ENCODE measurements around the gene IGSF10.
"Not testable (repeated sequence)": the region's sequence is repeated elsewhere in the genome, so short reads cannot be mapped to it uniquely, and the experiment has no call there.

IGSF10 gene

GRCh38 chr3:151460774-151461450, at the start of gene IGSF10:
TSS of gene IGSF10 (minus strand) at chr3:151461061. CDS start at chr3:151458709, 2,352 bp downstream.
- no peak for DNase-seq (ENCODE audit: low read depth in 2 of 2)

- DNase-seq (ENCODE audit: low read depth in 2 of 2): not testable (repeated sequence)
Observed at GRCh38 chr3:151509468-151510135, 48.7 kb upstream of the IGSF10 start.

- DNase-seq (ENCODE audit: low read depth in 2 of 2): no peak
Observed at GRCh38 chr3:151504606-151505005, 43.7 kb upstream of the IGSF10 start.

GRCh38 chr3:151503074-151503473, 42.2 kb upstream of the IGSF10 start:
- no peak for DNase-seq (ENCODE audit: low read depth in 2 of 2)

- no peak for DNase-seq (ENCODE audit: low read depth in 2 of 2)
Observed at GRCh38 chr3:151501923-151502632, 41.2 kb upstream of the IGSF10 start.

GRCh38 chr3:151501171-151501922, 40.5 kb upstream of the IGSF10 start:
- no peak for DNase-seq (ENCODE audit: low read depth in 2 of 2)

GRCh38 chr3:151499168-151499567, 38.3 kb upstream of the IGSF10 start:
- DNase-seq (ENCODE audit: low read depth in 2 of 2): no peak

- DNase-seq (ENCODE audit: low read depth in 2 of 2): no peak
Observed at GRCh38 chr3:151491525-151491924, 30.7 kb upstream of the IGSF10 start.

GRCh38 chr3:151487833-151488232, 27.0 kb upstream of the IGSF10 start:
- DNase-seq (ENCODE audit: low read depth in 2 of 2): not testable (repeated sequence)

- no peak for DNase-seq (ENCODE audit: low read depth in 2 of 2)
Observed at GRCh38 chr3:151483961-151484520, 23.2 kb upstream of the IGSF10 start.

GRCh38 chr3:151483488-151483887, 22.6 kb upstream of the IGSF10 start:
- no peak for DNase-seq (ENCODE audit: low read depth in 2 of 2)

- DNase-seq (ENCODE audit: low read depth in 2 of 2): no peak
Observed at GRCh38 chr3:151480492-151480891, 19.6 kb upstream of the IGSF10 start.

GRCh38 chr3:151479452-151479851, 18.6 kb upstream of the IGSF10 start:
- no peak for DNase-seq (ENCODE audit: low read depth in 2 of 2)

- DNase-seq (ENCODE audit: low read depth in 2 of 2): no peak
Observed at GRCh38 chr3:151478335-151478697, 17.5 kb upstream of the IGSF10 start.

- no peak for DNase-seq (ENCODE audit: low read depth in 2 of 2)
Observed at GRCh38 chr3:151477591-151478334, 16.9 kb upstream of the IGSF10 start.

- no peak for DNase-seq (ENCODE audit: low read depth in 2 of 2)
Observed at GRCh38 chr3:151476344-151477018, 15.6 kb upstream of the IGSF10 start.

- DNase-seq (ENCODE audit: low read depth in 2 of 2): no peak
Observed at GRCh38 chr3:151468284-151468917, 7.5 kb upstream of the IGSF10 start.

- no peak for DNase-seq (ENCODE audit: low read depth in 2 of 2)
Observed at GRCh38 chr3:151467069-151467468, 6.2 kb upstream of the IGSF10 start.

GRCh38 chr3:151462991-151463390, 2.1 kb upstream of the IGSF10 start:
- no peak for DNase-seq (ENCODE audit: low read depth in 2 of 2)

GRCh38 chr3:151462278-151462780, 1.5 kb upstream of the IGSF10 start:
- no peak for DNase-seq (ENCODE audit: low read depth in 2 of 2)

Data from activated CD8-positive, alpha-beta memory T cell treated with anti-CD3 and anti-CD28 coated beads for 4 hours (primary cell).